IPS DF 19.7 (cell line): Measurements from ENCODE around the gene ARPC2.

Experiments
- DNase-seq: peaks from one replicate; pipeline ENCODE4 v3.0.0-alpha.2; 2013; ENCODE audit warnings: low read depth, low spot score

The ARPC2 gene

GRCh38 chr2:218290316-218291261, 73.6 kb downstream of the ARPC2 start:
- no peak for DNase-seq

- no peak for DNase-seq
Measured at GRCh38 chr2:218291318-218292047, 74.5 kb downstream of the ARPC2 start.

GRCh38 chr2:218292048-218293014, 75.3 kb downstream of the ARPC2 start, which contains the start of gene TMBIM1:
TMBIM1 (minus strand) TSS chr2:218292503; CDS start chr2:218282141, 10,362 bp downstream.
- no peak for DNase-seq

GRCh38 chr2:218293715-218294429, 76.9 kb downstream of the ARPC2 start:
- DNase-seq = no peak

GRCh38 chr2:218294430-218295022, 77.5 kb downstream of the ARPC2 start:
- DNase-seq = no peak

GRCh38 chr2:218295029-218295428, 78.0 kb downstream of the ARPC2 start:
- no peak for DNase-seq

- DNase-seq = no peak
Measured at GRCh38 chr2:218296200-218296599, 79.2 kb downstream of the ARPC2 start.

- no peak for DNase-seq
Measured at GRCh38 chr2:218296847-218297246, 79.9 kb downstream of the ARPC2 start.

GRCh38 chr2:218298314-218298875, 81.4 kb downstream of the ARPC2 start:
- DNase-seq = no peak

GRCh38 chr2:218300141-218300540, 83.2 kb downstream of the ARPC2 start:
- DNase-seq = no peak

GRCh38 chr2:218301176-218301819, 84.3 kb downstream of the ARPC2 start:
- DNase-seq = peak; percentile 67
